K562 treated with DMSO at 1 percent for 24 hours (cell line): ENCODE measurements around the gene RTP5. TPM values are rescaled to one million over a fixed set of nuclear protein-coding genes. Genes with fewer than 3 reads are reported as not detected.

Experiments
- total RNA-seq: library from RNA; unstranded; fragments of 300-600 nt; gene quantifications from 2 replicates; pipeline ENCODE4 v1.2.3, GENCODE V29; 2022; ENCODE audit warnings: low read depth; ENCODE audit not compliant: insufficient read depth

Gene RTP5
- not detected in 2 replicates for total RNA-seq

DNA sequence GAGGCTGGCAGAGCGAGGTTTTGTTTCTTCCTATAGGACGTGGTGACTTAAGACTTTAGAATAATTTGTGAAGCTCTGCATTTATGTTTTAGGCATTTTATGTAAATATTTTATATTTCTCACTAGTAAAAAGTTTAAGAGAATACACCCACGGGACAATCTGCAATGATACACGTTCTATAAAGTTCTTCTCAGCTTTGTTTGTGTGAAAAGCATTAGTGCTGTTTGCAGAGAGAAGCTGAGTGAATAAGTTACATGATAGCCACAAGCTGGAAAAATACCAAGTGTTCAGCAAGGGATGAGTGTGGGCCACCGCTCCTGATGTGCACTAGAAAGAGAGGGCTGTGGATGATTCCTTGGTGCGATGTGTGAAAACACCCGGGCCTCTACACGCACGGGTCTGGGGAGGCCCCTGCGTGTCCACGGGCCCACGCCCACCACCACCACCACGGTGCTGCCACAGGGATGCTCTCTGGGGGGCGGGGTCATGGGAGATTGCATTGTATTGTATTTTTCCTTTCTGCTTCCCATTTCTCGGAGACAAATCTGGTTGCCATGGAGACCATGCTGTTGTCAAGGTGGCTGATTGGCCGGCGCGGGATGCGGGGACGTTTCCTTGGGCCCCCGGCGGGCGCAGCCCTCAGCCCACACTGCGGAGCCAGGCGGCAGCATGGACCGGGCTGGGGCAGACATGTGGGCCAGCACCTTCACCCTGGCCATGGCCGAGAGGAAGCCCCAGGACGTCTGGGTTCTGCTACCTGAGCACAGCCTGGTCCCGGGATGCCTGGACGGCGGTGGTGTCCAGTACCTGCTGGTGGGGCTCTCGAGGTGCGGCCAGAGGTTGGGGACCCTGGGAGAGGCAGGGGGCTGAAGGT is at the start of gene RTP5:
RTP5 (plus strand) TSS at position 643 of the 875 bp plus-strand sequence; CDS start at position 671, 28 bp downstream.

DNA sequence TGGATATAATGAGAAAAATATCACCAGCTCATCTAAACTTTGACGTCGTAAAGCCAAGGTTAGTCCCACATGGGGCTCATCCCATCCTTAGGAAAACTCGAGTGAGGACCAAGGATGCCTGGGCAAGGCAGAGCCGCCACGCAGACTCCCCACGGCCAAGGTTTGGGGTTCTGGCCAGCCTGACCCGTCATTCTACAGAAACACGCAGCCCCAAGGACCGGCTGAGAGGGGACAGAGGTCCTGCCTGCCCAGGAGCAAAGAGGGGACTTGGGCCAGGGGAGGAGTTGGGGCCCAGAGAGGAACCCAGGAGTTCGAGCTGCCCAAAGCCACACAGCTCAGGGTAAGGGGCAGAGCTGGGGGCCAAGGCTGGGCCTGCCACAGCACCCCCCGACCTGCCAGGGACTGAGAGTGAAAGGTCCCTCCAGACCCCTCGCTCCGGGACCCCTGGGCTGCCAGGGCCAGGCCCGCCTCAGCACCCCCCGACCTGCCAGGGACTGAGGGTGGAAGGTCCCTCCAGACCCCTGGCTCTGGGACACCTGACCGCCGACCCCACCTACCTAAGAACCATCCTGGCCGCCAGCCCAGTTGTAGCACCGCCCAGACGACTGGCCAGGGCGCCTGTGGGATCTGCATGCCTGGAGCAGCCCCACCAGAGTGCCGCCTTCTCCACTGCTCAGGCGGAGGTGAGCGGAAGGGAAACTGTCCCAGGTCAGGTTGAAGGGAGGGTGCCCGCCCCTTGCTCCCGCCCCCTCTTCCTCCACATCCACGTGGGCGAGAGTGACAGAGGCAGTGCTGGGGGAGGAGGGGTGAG is 11.1 kb upstream of the RTP5 start, which contains the start of gene PDCD1:
PDCD1 (minus strand) TSS at position 689 of the 811 bp plus-strand sequence; CDS start at position 633, 56 bp downstream.

Other genes starting within 250 kb of the RTP5 start
- 56.0 and 58.7 TPM in 2 replicates for gene THAP4, start 232.6 kb upstream of the RTP5 start, total RNA-seq
- gene ATG4B, start 232.0 kb upstream of the RTP5 start, total RNA-seq = 62.3 and 64.0 TPM in 2 replicates
- gene DTYMK, start 182.9 kb upstream of the RTP5 start, total RNA-seq = 90.5 and 90.9 TPM in 2 replicates
- gene ING5, start 167.7 kb upstream of the RTP5 start, total RNA-seq = 20.4 and 27.6 TPM in 2 replicates
- gene D2HGDH, start 135.1 kb upstream of the RTP5 start, total RNA-seq = 18.3 and 21.7 TPM in 2 replicates
- 0.52 and 0.85 TPM in 2 replicates for gene GAL3ST2, start 92.9 kb upstream of the RTP5 start, total RNA-seq
- 0.75 and 0.80 TPM in 2 replicates for gene NEU4, start 60.5 kb upstream of the RTP5 start, total RNA-seq
- gene PDCD1, start 10.8 kb upstream of the RTP5 start, total RNA-seq = 0.12 TPM in 1 of 2 replicates, not detected in the other